Pancreas (tissue), 10 donors: Measurements from ENCODE around the gene ELP5. TPM values are rescaled to one million over a fixed set of nuclear protein-coding genes. Genes with fewer than 3 reads are reported as not detected.

Source experiments
- ATAC-seq, 4 donors: fragments of 200-7000 bp; cut with Tn5 transposase; one replicate each; pipeline versions ENCODE4 v1.8.0 to v1.9.1; 2020; ENCODE audit warnings: mild to moderate bottlenecking in 4 of 4, moderate library complexity in 4 of 4
- DNase-seq, 6 donors: peaks; one replicate each; pipeline ENCODE4 v3.0.0-alpha.2; 2020
- FAIRE-seq: peaks from 2 replicates; lab custom pipeline; 2012; peaks lifted over from hg19 to GRCh38; lab: Jason Lieb, UNC
- H3K27ac ChIP-seq, 4 donors: fragments of 200-600 bp; sonication (generic); 1 replicate in 3 of 4; 2 replicates in 1 of 4; pipeline versions ENCODE4 v1.5.0 to v1.8.0; 2020
- H3K27me3 ChIP-seq, 4 donors: fragments of 200-600 bp; one replicate each; pipeline ENCODE4 v1.8.0; 2021
- H3K36me3 ChIP-seq, 3 donors: fragments of 200-600 bp; sonication (generic) in 1 of 3; one replicate each; pipeline versions ENCODE4 v1.5.0 to v1.8.0; 2020 to 2021
- H3K4me1 ChIP-seq, 3 donors: fragments of 200-600 bp; one replicate each; pipeline ENCODE4 v1.8.0; 2021
- H3K4me3 ChIP-seq, 4 donors: fragments of 200-600 bp; sonication (generic) in 2 of 4; one replicate each; pipeline versions ENCODE4 v1.5.0 to v1.8.0; 2020 to 2021
- H3K9me3 ChIP-seq, 4 donors: fragments of 200-600 bp; one replicate each; pipeline ENCODE4 v1.8.0; 2021
- CTCF ChIP-seq, 4 donors: fragments of 200-600 bp; sonication (generic) in 3 of 4; IDR thresholded peaks; one replicate each; pipeline versions ENCODE4 v1.5.0 to v1.8.0; 2021; ENCODE audit warnings: antibody characterized with exemption in 4 of 4
- WGBS, 2 donors: extraction: QIAGEN DNeasy Blood & Tissue Kit; methylation state at CpG; one replicate each; pipeline ENCODE4 v1.1.7; 2013; 5-methylcytosine and 5-hydroxymethylcytosine counted together
- intact Hi-C, 3 donors: fragments of 100-400 bp; cut with DNase I; formaldehyde crosslinking; loops; one replicate each; pipeline versions ENCODE4 v1.11.1 to v1.14.2; 2022
- polyA plus RNA-seq, 2 donors: library from polyadenylated mRNA; stranded (reverse); fragments of 200-250 nt; gene quantifications; one replicate each; pipeline ENCODE4 v1.2.3, GENCODE V29; 2013
- total RNA-seq, 6 donors: library from RNA; stranded (reverse); fragmentation: NEBNext Ultra II Directional in 4 of 6; extraction: Animal tissue kit (Norgen Biotek cat#: 25700) in 4 of 6; gene quantifications; one replicate each; pipeline versions ENCODE4 v1.2.1 to v1.2.4, GENCODE V29; 2021 to 2023
- donor health status: healthy with polysubstance abuse.
- donor health status: DM: no; HTN: no; CAD: no; lungs with moderate emphysema.
- donor health status: DM: no; HTN: no; CAD: no.
- donor health status: control.
- donor health status: control.
- donor health status: Bipolar disorder and iron deficiency.
- donor health status: DM: yes; HTN: yes; CAD: no.
- donor health status: DM: no; HTN: no; CAD: no.
- donor health status: DM: no; HTN: no; CAD: no.
- donor health status: DM: yes; HTN: yes; CAD: no.

Gene ELP5
- total and polyA plus RNA-seq, 8 donors: 11.7 to 41.1 (median 19.5) TPM

GRCh38 chr17:7246779-7247178 is 5.2 kb upstream of the ELP5 start:
- no peak for TF ChIP-seq CTCF (IDR thresholded peaks at IDR 0.05)
- no peak for FAIRE-seq
- Histone ChIP-seq H3K36me3 (peaks cover 0 to 4% (median 0%) of the 10 kb centered on the region in 3 donors), H3K27me3 (no peaks in the 10 kb centered on the region), H3K4me3 (no peak overlapping the region), H3K27ac (no peak overlapping the region), H3K4me1 (peaks cover 6 to 23% (median 8%) of the 10 kb centered on the region in 3 donors), H3K9me3 (no peaks in the 10 kb centered on the region)
- 81 to 88% methylated on average over 5 of the region's 5 CpGs for WGBS, 2 donors
- intact Hi-C loops: no loop called here
- ATAC-seq: no peak
- DNase-seq: no peak

GRCh38 chr17:7248796-7249195 is 3.2 kb upstream of the ELP5 start:
- FAIRE-seq (no peak), ATAC-seq (no peak), DNase-seq (no peak)
- Histone ChIP-seq H3K4me3 (no peak overlapping the region), H3K27ac (no peak overlapping the region), H3K4me1 (peaks cover 8 to 30% (median 11%) of the 10 kb centered on the region in 3 donors), H3K9me3 (no peaks in the 10 kb centered on the region), H3K27me3 (no peaks in the 10 kb centered on the region), H3K36me3 (peaks cover 0 to 4% (median 0%) of the 10 kb centered on the region in 3 donors)
- WGBS, 2 donors: 55 to 65% methylated on average over 4 of the region's 4 CpGs
- intact Hi-C loops: no loop called here
- TF ChIP-seq CTCF (IDR thresholded peaks at IDR 0.05): no peak

- no peak for ATAC-seq
- H3K4me3 ChIP-seq: no peak overlapping the region
- H3K27ac ChIP-seq: no peak overlapping the region
- H3K27me3 ChIP-seq: no peaks in the 10 kb centered on the region
- intact Hi-C loops: no loop called here
- no peak for DNase-seq
- FAIRE-seq: no peak
- peaks cover 8 to 27% (median 11%) of the 10 kb centered on the region in 3 donors for H3K4me1 ChIP-seq
- no peaks in the 10 kb centered on the region for H3K9me3 ChIP-seq
- H3K36me3 ChIP-seq: peaks cover 0 to 4% (median 0%) of the 10 kb centered on the region in 3 donors
- no peak for TF ChIP-seq CTCF (IDR thresholded peaks at IDR 0.05)
- WGBS, 2 donors: 71 to 77% methylated on average over 6 of the region's 6 CpGs
Observed at GRCh38 chr17:7249214-7249613, 2.8 kb upstream of the ELP5 start.

- Histone ChIP-seq H3K9me3 (no peaks in the 10 kb centered on the region), H3K4me1 (peaks cover 8 to 27% (median 11%) of the 10 kb centered on the region in 3 donors), H3K27me3 (no peaks in the 10 kb centered on the region), H3K27ac (peak overlapping the region in 1 of 4 donors; percentile 12), H3K4me3 (peak overlapping the region in 3 of 4 donors; percentile 86 to 97 (median 95)), H3K36me3 (peaks cover 0 to 7% (median 0%) of the 10 kb centered on the region in 3 donors)
- TF ChIP-seq CTCF (IDR thresholded peaks at IDR 0.05): no peak
- ATAC-seq (no peak), FAIRE-seq (no peak), DNase-seq (no peak)
- WGBS, 2 donors: 83 to 86% methylated on average over 7 of the region's 7 CpGs
- intact Hi-C loops: no loop called here
Observed at GRCh38 chr17:7249830-7250229, 2.2 kb upstream of the ELP5 start.
